ENCODE results near the gene GLI2. TPM values are rescaled to one million over a fixed set of nuclear protein-coding genes. Genes with fewer than 3 reads are reported as not detected.

Gene GLI2
- total RNA-seq, result 0.09 and 0.14 TPM in 2 replicates

DNA sequence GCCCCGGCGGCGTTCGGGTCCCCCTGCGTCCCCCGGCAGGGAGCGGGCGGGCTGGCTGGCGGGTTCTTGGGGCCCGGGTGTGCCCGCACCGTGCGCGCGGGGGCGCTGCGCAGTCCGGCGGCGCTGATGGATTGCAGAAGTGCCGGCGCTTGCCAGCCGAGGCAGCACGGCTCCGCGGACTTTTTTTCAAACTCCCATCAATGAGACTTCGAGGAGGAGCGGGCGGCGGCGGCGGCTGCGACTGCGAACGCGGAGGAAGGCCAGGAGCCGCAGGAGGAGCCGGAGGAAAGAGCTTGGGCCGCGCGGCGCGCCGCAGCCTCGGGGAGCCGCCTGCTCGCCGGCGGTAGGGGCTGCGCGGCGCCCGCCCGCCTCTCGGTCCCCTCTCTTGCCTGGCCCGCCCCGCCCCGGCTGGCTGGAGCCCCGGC is at the start of gene GLI2:
Gene GLI2 (plus strand): TSS at position 123 of the 425 bp plus-strand sequence. CDS start 61,453 bp downstream, outside the sequence.
- peaks cover 57% of the 10 kb centered on the region for H3K27me3 Mint-ChIP-seq
- no peaks in the 10 kb centered on the region for H3K36me3 Mint-ChIP-seq (ENCODE audit: low read depth)
- peak; percentile 83 for DNase-seq
- H3K9me3 Mint-ChIP-seq, result no peaks in the 10 kb centered on the region
- peak within 1 kb of the TSS; percentile 71 for H3K4me3 Mint-ChIP-seq
- intact Hi-C loops (cut with micrococcal nuclease), result no loop called here
- H3K4me1 Mint-ChIP-seq, result peaks cover 14% of the 10 kb centered on the region
- H3K27ac Mint-ChIP-seq, result no peak within 1 kb of the TSS

DNA sequence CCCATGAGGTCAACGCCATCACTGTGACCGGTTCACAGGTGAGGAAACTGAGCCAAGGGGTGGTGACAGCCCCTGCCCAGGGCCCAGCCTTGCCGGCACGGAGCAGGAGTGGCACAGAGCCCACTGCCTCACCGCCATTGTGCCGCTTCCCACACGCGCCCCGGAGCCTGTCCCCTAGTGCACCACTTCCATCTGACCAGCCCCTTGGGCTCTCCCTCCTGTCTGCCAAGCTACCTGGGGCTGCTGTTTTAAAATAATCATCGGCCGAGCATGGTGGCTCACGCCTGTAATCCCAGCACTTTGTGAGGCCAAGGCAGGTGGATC is 49.7 kb upstream of the GLI2 start:
- DNase-seq, result no peak
- Mint-ChIP-seq H3K4me3 (no peak overlapping the region), H3K4me1 (no peaks in the 10 kb centered on the region), H3K27ac (no peak overlapping the region), H3K27me3 (peaks cover 7% of the 10 kb centered on the region), H3K9me3 (no peaks in the 10 kb centered on the region), H3K36me3 (ENCODE audit: low read depth) (no peaks in the 10 kb centered on the region)
- intact Hi-C loops (cut with micrococcal nuclease), result no loop called here

DNA sequence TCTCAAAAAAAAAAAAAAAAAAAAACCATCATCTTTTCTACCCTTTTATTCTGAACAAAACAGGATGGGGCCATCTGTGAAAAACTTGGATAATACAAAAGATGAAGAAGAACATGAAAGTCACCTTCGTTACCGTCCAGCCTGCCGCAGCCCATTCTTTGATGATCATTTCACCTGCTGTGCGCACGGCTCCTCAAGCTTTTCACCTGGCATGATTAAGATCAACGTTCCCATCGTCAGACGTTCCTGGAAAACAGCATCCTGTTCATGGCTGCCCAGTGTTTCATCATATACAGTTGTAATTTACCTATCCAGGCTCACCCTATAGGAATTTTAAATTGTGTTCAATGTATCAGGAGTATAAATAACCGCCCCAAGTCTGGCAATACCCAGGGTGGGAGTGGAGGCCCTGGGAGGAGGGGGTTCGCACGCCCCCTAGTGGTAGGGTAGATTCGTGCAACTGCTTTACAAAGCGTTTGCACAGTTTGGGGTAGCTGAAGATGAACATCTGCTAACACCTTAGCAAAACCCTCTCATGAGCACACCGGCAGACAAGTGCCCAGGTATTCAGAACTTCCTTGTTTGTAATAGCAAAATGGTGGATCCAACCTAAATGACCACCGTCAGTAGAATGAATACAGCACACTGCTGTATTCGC is 49.0 kb upstream of the GLI2 start:
- H3K36me3 Mint-ChIP-seq (ENCODE audit: low read depth), result no peaks in the 10 kb centered on the region
- intact Hi-C loops (cut with micrococcal nuclease), result no loop called here
- H3K27ac Mint-ChIP-seq, result no peak overlapping the region
- H3K9me3 Mint-ChIP-seq, result no peaks in the 10 kb centered on the region
- DNase-seq, result no peak
- H3K27me3 Mint-ChIP-seq, result peaks cover 7% of the 10 kb centered on the region
- H3K4me3 Mint-ChIP-seq, result no peak overlapping the region
- H3K4me1 Mint-ChIP-seq, result no peaks in the 10 kb centered on the region

DNA sequence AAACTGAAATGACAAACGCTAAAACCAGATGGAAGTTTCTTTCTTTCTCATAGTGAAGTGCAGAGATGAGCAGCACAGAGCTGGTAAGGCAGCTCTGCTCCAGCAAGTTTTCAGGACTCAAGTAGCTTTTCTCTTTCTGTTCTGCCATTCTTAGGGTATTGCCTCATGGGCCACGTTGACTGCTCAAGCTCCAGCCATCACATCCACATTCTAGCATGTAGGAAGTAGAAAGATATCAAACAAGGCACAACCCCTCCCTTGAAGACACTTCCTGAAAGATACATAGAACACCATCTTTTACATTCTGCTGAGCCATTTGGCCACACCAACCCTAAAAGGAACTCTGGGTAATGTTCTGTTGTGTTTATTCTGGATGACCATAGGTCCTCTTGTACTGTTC is 48.5 kb upstream of the GLI2 start:
- Mint-ChIP-seq H3K27ac (no peak overlapping the region), H3K9me3 (no peaks in the 10 kb centered on the region)
- intact Hi-C loops (cut with micrococcal nuclease), result no loop called here

DNA sequence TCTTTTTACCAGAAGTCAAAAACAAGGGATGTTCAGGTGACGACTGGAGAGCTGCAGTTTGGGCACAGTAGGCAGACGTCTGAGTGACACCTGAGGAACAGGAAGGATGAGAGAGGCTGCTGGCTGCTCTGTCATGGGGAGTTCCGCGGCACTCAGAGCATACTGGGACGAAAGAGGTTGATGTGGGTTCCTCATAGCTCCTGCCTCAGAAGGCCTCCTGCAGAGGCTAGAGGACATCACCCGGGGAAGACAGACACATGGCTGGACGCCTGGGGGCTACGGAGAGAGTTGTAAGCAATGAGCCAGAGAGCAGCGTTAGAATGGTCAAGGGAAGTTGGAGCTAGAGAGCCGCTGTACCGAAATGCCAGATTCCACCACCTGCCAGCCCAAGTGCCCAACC is 45.1 kb upstream of the GLI2 start:
- H3K4me3 Mint-ChIP-seq, result no peak overlapping the region
- no peak overlapping the region for H3K27ac Mint-ChIP-seq
- H3K36me3 Mint-ChIP-seq (ENCODE audit: low read depth), result no peaks in the 10 kb centered on the region
- H3K27me3 Mint-ChIP-seq, result peaks cover 18% of the 10 kb centered on the region
- no peaks in the 10 kb centered on the region for H3K9me3 Mint-ChIP-seq
- no peak for DNase-seq
- no peaks in the 10 kb centered on the region for H3K4me1 Mint-ChIP-seq
- intact Hi-C loops (cut with micrococcal nuclease), result no loop called here

More for the DNA sequence above, 48.5 kb upstream of the GLI2 start:
- H3K36me3 Mint-ChIP-seq (ENCODE audit: low read depth), result no peaks in the 10 kb centered on the region
- H3K27me3 Mint-ChIP-seq, result peaks cover 7% of the 10 kb centered on the region
- H3K4me1 Mint-ChIP-seq, result no peaks in the 10 kb centered on the region
- DNase-seq, result no peak
- no peak overlapping the region for H3K4me3 Mint-ChIP-seq

DNA sequence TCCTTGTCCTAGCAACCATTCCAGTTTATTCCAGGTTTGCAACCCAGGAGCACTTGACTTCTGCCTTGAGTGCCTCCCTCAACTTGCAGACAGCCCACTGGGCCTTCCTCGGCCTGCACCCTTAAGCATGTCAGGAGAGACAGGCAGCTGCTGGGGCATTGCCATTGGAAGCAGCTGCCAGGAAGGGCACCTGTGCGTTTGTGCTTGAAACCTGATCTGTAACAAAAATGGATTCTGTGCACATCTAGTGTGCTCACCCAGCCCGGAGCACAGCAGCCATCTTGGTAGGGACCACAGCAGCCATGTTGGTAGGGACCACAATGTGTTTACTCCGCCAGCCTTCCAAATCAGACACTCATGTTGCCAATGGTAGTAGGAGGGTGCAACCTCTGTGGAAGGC is 44.3 kb upstream of the GLI2 start:
- H3K36me3 Mint-ChIP-seq (ENCODE audit: low read depth), result no peaks in the 10 kb centered on the region
- peaks cover 27% of the 10 kb centered on the region for H3K27me3 Mint-ChIP-seq

DNA sequence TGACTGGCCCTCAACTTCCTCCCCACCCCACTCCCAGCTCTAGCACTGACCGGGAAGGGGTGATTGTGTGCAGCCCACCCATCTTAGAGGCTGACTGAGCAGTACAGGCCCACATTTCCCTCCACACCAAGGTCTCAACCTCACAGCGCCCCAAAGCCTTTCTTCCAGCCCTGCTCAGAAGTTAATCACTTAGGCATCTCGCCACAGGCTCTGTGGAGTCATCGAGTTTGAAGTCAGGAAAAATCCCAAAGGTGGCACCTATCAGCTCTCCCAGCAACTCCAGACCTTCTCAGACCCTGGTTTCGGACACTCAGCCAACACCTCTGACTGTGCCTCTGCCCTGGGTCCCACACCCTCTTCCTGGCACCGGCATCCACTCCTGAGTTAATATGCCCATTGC is 43.0 kb upstream of the GLI2 start:
- no peaks in the 10 kb centered on the region for H3K36me3 Mint-ChIP-seq (ENCODE audit: low read depth)
- H3K4me3 Mint-ChIP-seq, result no peak overlapping the region
- no peak overlapping the region for H3K27ac Mint-ChIP-seq
- no peaks in the 10 kb centered on the region for H3K4me1 Mint-ChIP-seq
- no peak for DNase-seq
- H3K27me3 Mint-ChIP-seq, result peaks cover 36% of the 10 kb centered on the region
- intact Hi-C loops (cut with micrococcal nuclease), result no loop called here
- H3K9me3 Mint-ChIP-seq, result no peaks in the 10 kb centered on the region

More for the DNA sequence above, 44.3 kb upstream of the GLI2 start:
- no peak overlapping the region for H3K4me3 Mint-ChIP-seq
- no peaks in the 10 kb centered on the region for H3K4me1 Mint-ChIP-seq
- no peaks in the 10 kb centered on the region for H3K9me3 Mint-ChIP-seq
- intact Hi-C loops (cut with micrococcal nuclease), result no loop called here
- DNase-seq, result no peak
- no peak overlapping the region for H3K27ac Mint-ChIP-seq

DNA sequence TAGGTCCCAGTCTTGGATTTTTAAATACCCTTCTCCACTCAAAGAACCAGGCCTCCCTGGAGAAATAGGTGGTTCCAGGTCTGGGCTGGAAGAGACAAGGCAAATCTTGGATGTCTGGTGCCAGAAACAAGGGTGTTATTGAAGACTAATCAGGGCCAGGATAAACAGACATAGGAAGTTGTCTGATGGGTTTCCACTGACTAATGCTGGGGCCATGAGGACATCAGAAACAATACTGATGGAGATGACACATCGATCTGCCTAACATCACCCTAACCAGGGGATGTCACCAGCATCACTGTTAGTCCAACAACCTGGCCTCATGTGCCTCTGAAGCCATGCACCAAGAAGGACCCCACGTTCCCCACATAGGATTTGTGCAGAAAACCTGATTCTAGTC is 42.5 kb upstream of the GLI2 start:
- Mint-ChIP-seq H3K27ac (no peak overlapping the region), H3K9me3 (no peaks in the 10 kb centered on the region), H3K27me3 (peaks cover 36% of the 10 kb centered on the region), H3K4me1 (no peaks in the 10 kb centered on the region), H3K4me3 (no peak overlapping the region), H3K36me3 (ENCODE audit: low read depth) (no peaks in the 10 kb centered on the region)
- intact Hi-C loops (cut with micrococcal nuclease), result no loop called here
- no peak for DNase-seq

DNA sequence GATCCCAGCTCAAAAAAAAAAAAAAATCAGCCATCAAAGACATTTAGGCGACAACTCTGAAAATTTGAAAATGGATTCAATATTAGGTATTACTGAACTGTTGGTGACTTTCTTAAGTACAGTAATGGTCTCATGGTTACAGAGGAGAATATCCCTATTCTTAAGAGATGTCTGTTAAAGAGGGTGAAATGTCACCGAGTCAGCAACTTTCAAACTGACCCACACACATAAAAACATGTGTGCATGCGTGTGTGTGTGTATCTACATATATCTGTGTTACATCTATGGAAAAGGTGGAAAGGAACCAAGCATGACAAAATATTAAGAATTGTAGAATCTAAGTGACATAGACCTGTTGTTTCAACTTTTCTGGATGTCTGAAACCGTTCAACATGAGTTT is 41.6 kb upstream of the GLI2 start:
- intact Hi-C loops (cut with micrococcal nuclease), result no loop called here
- Mint-ChIP-seq H3K27me3 (peaks cover 35% of the 10 kb centered on the region), H3K27ac (no peak overlapping the region), H3K4me3 (no peak overlapping the region), H3K36me3 (ENCODE audit: low read depth) (no peaks in the 10 kb centered on the region), H3K4me1 (no peaks in the 10 kb centered on the region), H3K9me3 (no peaks in the 10 kb centered on the region)
- no peak for DNase-seq

DNA sequence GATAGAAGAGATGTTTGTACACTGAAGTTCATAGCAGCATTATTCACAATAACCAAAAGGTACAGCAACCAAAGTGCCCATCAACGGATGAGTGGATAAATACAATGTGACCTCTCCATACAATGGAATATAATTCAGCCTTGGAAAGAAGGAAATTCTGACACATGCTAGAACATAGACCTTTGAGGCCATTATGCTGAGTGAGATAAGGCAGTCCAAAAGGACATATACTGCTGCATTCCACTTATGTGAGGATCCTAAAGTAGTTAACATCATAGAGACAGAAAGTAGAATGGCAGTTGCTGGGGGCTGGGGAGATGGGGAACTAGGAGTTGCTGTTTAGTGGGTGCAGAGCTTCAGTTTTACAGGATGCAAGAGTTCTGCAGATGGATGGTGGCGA is 38.2 kb upstream of the GLI2 start:
- intact Hi-C loops (cut with micrococcal nuclease), result no loop called here
- Mint-ChIP-seq H3K27me3 (peaks cover 33% of the 10 kb centered on the region), H3K36me3 (ENCODE audit: low read depth) (no peaks in the 10 kb centered on the region), H3K4me3 (no peak overlapping the region), H3K27ac (no peak overlapping the region), H3K9me3 (no peaks in the 10 kb centered on the region), H3K4me1 (no peaks in the 10 kb centered on the region)
- DNase-seq, result no peak

DNA sequence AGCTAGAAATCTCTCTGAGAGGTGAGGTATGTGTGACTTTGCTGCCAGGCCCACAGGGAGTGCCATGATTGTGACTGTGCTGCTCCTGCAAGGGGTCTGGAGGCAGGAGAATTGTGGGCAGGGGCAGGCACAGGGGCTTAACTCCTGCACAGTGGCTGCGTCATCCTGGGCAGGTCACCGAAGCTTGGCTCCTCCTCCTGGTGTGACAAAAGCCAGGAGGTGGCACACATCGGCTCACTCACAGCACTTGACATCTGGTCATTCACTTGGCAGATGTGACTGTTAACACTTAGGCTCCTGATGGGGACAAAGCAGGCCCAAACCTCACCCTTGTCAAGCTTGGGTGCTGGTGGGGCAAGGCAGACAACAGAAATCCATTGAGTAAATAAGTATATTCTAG is 36.4 kb upstream of the GLI2 start:
- Mint-ChIP-seq H3K4me1 (no peaks in the 10 kb centered on the region), H3K27me3 (peaks cover 27% of the 10 kb centered on the region)
- intact Hi-C loops (cut with micrococcal nuclease), result no loop called here

DNA sequence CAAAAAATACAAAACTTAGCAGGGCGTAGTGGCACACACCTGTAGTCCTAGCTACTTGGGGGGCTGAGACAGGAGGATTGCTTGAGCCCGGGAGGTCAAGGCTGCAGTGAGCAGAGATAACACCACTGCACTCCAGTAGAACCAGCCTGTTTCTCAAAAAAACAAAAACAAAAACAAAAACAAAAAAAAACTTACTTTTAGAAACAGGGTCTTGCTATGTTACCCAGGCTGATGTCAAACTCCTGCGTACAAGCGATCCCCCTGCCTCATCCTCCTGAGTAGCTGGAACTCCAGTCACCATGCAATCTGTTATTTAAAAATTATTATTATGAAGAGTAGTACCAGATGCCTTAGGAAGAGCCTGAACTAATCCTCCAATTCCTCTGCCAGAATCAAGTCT is 35.0 kb upstream of the GLI2 start:
- intact Hi-C loops (cut with micrococcal nuclease), result no loop called here
- Mint-ChIP-seq H3K27ac (no peak overlapping the region), H3K4me3 (no peak overlapping the region)

More for the DNA sequence above, 36.4 kb upstream of the GLI2 start:
- H3K27ac Mint-ChIP-seq, result no peak overlapping the region
- H3K4me3 Mint-ChIP-seq, result no peak overlapping the region
- no peaks in the 10 kb centered on the region for H3K36me3 Mint-ChIP-seq (ENCODE audit: low read depth)
- H3K9me3 Mint-ChIP-seq, result no peaks in the 10 kb centered on the region
- DNase-seq, result no peak

DNA sequence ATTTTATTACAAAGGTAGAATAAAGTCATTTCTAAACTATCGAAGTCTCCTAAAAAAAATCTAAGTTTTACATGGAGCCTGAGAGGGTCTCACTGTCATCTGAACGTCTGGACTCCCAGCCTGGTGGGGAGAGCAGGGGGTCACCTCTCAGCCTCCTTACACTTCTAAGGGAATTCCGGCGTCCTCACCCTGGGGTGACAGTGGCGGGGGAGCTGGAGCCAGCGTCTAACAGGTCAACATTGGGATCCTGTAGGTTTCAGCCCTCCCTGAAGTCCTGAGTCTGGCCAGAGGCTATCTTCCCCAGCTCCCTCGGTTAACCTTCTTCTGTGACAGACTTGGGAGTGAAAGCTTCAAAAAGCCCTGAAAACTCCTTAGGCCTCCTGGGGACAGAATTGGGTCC is 34.6 kb upstream of the GLI2 start:
- intact Hi-C loops (cut with micrococcal nuclease), result no loop called here
- no peaks in the 10 kb centered on the region for H3K36me3 Mint-ChIP-seq (ENCODE audit: low read depth)
- H3K27ac Mint-ChIP-seq, result no peak overlapping the region
- peaks cover 15% of the 10 kb centered on the region for H3K27me3 Mint-ChIP-seq
- H3K9me3 Mint-ChIP-seq, result no peaks in the 10 kb centered on the region
- no peak overlapping the region for H3K4me3 Mint-ChIP-seq
- DNase-seq, result no peak
- H3K4me1 Mint-ChIP-seq, result no peaks in the 10 kb centered on the region

More for the DNA sequence above, 35.0 kb upstream of the GLI2 start:
- no peak for DNase-seq
- Mint-ChIP-seq H3K36me3 (ENCODE audit: low read depth) (no peaks in the 10 kb centered on the region), H3K27me3 (peaks cover 19% of the 10 kb centered on the region), H3K9me3 (no peaks in the 10 kb centered on the region), H3K4me1 (no peaks in the 10 kb centered on the region)

DNA sequence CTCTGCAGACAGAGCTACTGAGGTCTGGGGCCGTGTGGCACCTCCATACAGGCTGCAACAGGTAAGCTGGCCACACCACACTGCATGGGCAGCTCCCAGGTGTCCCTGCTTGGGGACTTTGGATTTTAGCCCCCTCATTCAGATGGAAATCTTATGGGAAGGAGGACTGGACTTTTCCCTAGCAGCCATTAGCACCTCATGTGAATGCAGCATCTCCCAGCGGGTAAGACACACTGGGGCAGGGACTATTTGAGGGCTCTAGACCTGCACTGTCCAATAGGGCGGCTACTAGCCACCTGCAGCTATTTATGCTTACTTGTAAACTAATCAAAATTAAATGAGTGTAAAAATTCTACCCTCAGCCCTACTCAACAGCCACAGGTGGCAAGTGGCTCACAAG is 34.2 kb upstream of the GLI2 start:
- no peaks in the 10 kb centered on the region for H3K36me3 Mint-ChIP-seq (ENCODE audit: low read depth)
- no peak for DNase-seq
- H3K4me3 Mint-ChIP-seq, result no peak overlapping the region
- H3K4me1 Mint-ChIP-seq, result no peaks in the 10 kb centered on the region
- no peaks in the 10 kb centered on the region for H3K9me3 Mint-ChIP-seq
- intact Hi-C loops (cut with micrococcal nuclease), result no loop called here
- peaks cover 10% of the 10 kb centered on the region for H3K27me3 Mint-ChIP-seq
- H3K27ac Mint-ChIP-seq, result no peak overlapping the region

DNA sequence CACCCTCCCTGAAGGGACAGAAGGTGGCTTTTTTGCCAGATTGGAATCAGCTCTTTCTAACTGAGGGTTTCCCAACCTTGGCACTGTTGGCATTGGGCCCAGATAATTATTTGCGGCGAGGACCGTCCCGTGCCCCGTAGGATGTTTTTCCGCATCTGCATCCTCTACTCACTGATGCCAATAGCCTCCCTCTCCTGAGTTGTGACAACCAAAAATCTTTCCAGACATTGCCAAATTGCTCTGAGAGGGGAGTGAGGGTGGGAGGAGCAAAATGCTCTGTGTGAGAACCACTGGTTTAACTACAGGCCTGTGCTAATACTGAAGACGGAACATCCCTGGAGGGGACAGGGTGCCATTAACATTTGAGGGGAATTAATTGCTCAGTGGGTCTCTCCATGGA is 33.6 kb upstream of the GLI2 start:
- intact Hi-C loops (cut with micrococcal nuclease), result no loop called here
- Mint-ChIP-seq H3K27ac (no peak overlapping the region), H3K27me3 (peaks cover 6% of the 10 kb centered on the region), H3K9me3 (no peaks in the 10 kb centered on the region), H3K36me3 (ENCODE audit: low read depth) (no peaks in the 10 kb centered on the region), H3K4me1 (no peaks in the 10 kb centered on the region), H3K4me3 (no peak overlapping the region)
- DNase-seq, result no peak
